Neural cell (in vitro differentiated cells): ENCODE measurements around the gene STARD7. TPM values are rescaled to one million over a fixed set of nuclear protein-coding genes. Genes with fewer than 3 reads are reported as not detected.
"Not testable (repeated sequence)": the region's sequence is repeated elsewhere in the genome, so short reads cannot be mapped to it uniquely, and the experiment has no call there.

Experiments
- H2AFZ ChIP-seq: fragments of 200-600, 300-800 bp; sonication (generic), shearing (Covaris generic); 2 replicates; pipeline ENCODE4 v1.6.0; 2014; ENCODE audit warnings: low read depth, mild to moderate bottlenecking, antibody characterized with exemption, low read length, moderate library complexity
- H3F3A ChIP-seq: fragments of 200-600 bp; shearing (Covaris generic); 2 replicates; pipeline ENCODE4 v1.6.1; 2016; ENCODE audit warnings: mild to moderate bottlenecking, moderate library complexity, mixed read lengths, antibody characterized with exemption, low read length; ENCODE audit not compliant: insufficient read depth, poor library complexity, severe bottlenecking
- H3K27ac ChIP-seq: fragments of 200-600, 300-800 bp; sonication (generic), shearing (Covaris generic); 2 replicates; pipeline ENCODE4 v1.5.1; 2014; ENCODE audit warnings: mild to moderate bottlenecking, low read length, moderate library complexity
- H3K27me3 ChIP-seq: fragments of 300-800, 200-600 bp; sonication (generic), shearing (Covaris generic); 2 replicates; pipeline ENCODE4 v1.6.0; 2014; ENCODE audit warnings: mild to moderate bottlenecking, low read depth, low read length, moderate library complexity; ENCODE audit not compliant: insufficient read depth
- H3K36me3 ChIP-seq: fragments of 300-800, 200-600 bp; sonication (generic), shearing (Covaris generic); 2 replicates; pipeline ENCODE4 v1.5.1; 2014; ENCODE audit warnings: mild to moderate bottlenecking, antibody characterized with exemption, low read length, moderate library complexity; ENCODE audit not compliant: insufficient read depth
- H3K4me2 ChIP-seq: fragments of 300-800, 200-600 bp; sonication (generic), shearing (Covaris generic); 2 replicates; pipeline ENCODE4 v1.6.0; 2014; ENCODE audit warnings: mild to moderate bottlenecking, low read length
- H3K4me3 ChIP-seq: fragments of 300-800, 200-600 bp; sonication (generic), shearing (Covaris generic); 2 replicates; pipeline ENCODE4 v1.5.1; 2014; ENCODE audit warnings: mild to moderate bottlenecking, low read length, moderate library complexity
- H3K79me2 ChIP-seq: fragments of 200-600 bp; shearing (Covaris generic); replicated peaks from 2 replicates; pipeline ENCODE4 v1.6.0; 2014; ENCODE audit warnings: mild to moderate bottlenecking, low read length, moderate library complexity; ENCODE audit not compliant: insufficient read depth
- H3K9ac ChIP-seq: fragments of 300-800, 200-600 bp; sonication (generic), shearing (Covaris generic); 2 replicates; pipeline ENCODE4 v1.6.1; 2016; ENCODE audit warnings: mild to moderate bottlenecking, low read length, mixed read lengths
- H3K9me2 ChIP-seq: fragments of 200-600 bp; shearing (Covaris generic); 2 replicates; pipeline ENCODE4 v1.6.1; 2016; ENCODE audit warnings: mild to moderate bottlenecking, low read length, mixed read lengths; ENCODE audit not compliant: insufficient read depth
- H3K9me3 ChIP-seq: fragments of 200-600, 300-800 bp; sonication (generic), shearing (Covaris generic); 2 replicates; pipeline ENCODE4 v1.6.1; 2016; ENCODE audit warnings: mild to moderate bottlenecking, mixed run types, low read length, moderate library complexity, mixed read lengths
- H4K20me1 ChIP-seq: fragments of 200-600 bp; shearing (Covaris generic); 2 replicates; pipeline ENCODE4 v1.6.1; 2016; ENCODE audit warnings: mild to moderate bottlenecking, mixed run types; ENCODE audit not compliant: insufficient read depth
- EP300 ChIP-seq: fragments of 450-650 bp; conservative IDR thresholded peaks from 2 replicates; pipeline ENCODE4 v1.6.1; 2014; ENCODE audit warnings: antibody characterized with exemption, mild to moderate bottlenecking, moderate library complexity; ENCODE audit not compliant: poor library complexity, severe bottlenecking
- EZH2 ChIP-seq: fragments of 200-600, 300-800 bp; shearing (Covaris generic), sonication (generic); IDR thresholded peaks from 2 replicates; pipeline ENCODE4 v1.6.1; 2014; ENCODE audit warnings: antibody characterized with exemption, low read length, borderline replicate concordance, mild to moderate bottlenecking; ENCODE audit not compliant: insufficient read depth, poor library complexity, severe bottlenecking
- MXI1 ChIP-seq: fragments of 450-650 bp; conservative IDR thresholded peaks from 2 replicates; pipeline ENCODE4 v1.6.1; 2014; ENCODE audit warnings: antibody characterized with exemption, mild to moderate bottlenecking; ENCODE audit not compliant: poor library complexity, severe bottlenecking
- POLR2AphosphoS5 ChIP-seq: IDR thresholded peaks from 2 replicates; pipeline ENCODE4 v1.6.1; 2012
- RAD21 ChIP-seq: fragments of 450-650 bp; conservative IDR thresholded peaks from 2 replicates; pipeline ENCODE4 v1.6.1; 2014; ENCODE audit warnings: antibody characterized with exemption, mild to moderate bottlenecking, moderate library complexity
- SMC3 ChIP-seq: fragments of 450-650 bp; conservative IDR thresholded peaks from 2 replicates; pipeline ENCODE4 v1.6.1; 2014; ENCODE audit warnings: antibody characterized with exemption, mild to moderate bottlenecking, moderate library complexity; ENCODE audit not compliant: poor library complexity
- TAF1 ChIP-seq: IDR thresholded peaks from 2 replicates; pipeline ENCODE4 v1.6.1; 2012; ENCODE audit warnings: low read depth
- polyA plus RNA-seq: library from polyadenylated mRNA; depleted of rRNA; stranded (reverse); fragments of >200 nt; gene quantifications from 2 replicates; pipeline ENCODE4 v1.2.3, GENCODE V29; 2014
- TF ChIP-seq, protein P1 (sequence below): fragments of 450-650 bp; IDR thresholded peaks from 2 replicates; pipeline ENCODE4 v1.5.1; 2014; ENCODE audit warnings: antibody characterized with exemption, mild to moderate bottlenecking, moderate library complexity; ENCODE audit not compliant: poor library complexity, severe bottlenecking
- TF ChIP-seq, protein P2 (sequence below): IDR thresholded peaks from 2 replicates; pipeline ENCODE4 v1.6.1; 2012; ENCODE audit warnings: borderline replicate concordance

Gene STARD7
- polyA plus RNA-seq, 1 donor from 2014 or later: 155 TPM

DNA sequence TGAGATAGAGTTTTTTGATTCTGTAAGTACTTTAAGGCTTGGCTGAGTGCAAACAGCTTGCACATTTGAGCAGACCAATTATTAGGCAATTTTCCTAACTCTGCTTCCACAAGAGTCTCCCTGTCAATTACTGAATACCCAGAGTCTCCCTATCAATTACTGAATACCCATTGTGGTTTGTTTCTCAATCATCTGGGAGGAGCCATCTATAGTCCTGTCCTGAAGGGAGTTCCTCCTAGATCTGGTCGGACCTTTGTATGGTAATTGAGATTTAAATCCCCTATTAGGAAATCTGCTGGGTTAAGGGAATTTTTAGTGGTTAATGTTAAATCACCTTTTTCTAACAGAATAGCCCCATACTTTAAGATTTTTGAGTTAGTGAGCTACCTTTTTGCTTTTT is 12.5 kb upstream of the STARD7 start:
- H2AFZ ChIP-seq, H3K9me3 ChIP-seq: not testable (repeated sequence)

DNA sequence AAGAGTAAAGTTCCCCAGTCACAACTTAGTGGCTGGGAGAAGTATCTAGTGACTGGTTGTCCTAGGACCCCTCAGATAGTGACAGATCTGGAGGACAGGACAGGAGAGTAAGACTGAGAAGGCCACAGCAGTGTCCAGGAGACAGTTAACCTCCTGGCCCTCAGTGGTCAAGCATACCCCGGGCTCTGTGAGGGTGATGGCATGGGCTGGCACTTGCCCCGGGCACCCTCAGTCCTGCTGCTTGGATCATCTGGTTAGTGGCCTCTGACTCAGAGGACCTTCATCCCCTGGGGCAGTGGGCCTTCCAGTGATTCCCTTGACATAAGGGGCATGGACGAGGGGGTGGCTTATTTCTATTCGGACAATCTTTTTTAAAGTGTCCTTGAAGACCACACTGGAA is 11.3 kb upstream of the STARD7 start:
- H2AFZ ChIP-seq, H3K27ac ChIP-seq, H3K4me2 ChIP-seq, H3K27me3 ChIP-seq, H3K9me3 ChIP-seq, H4K20me1 ChIP-seq, H3K9me2 ChIP-seq, H3K9ac ChIP-seq, H3K4me3 ChIP-seq, H3K79me2 ChIP-seq, H3K36me3 ChIP-seq, H3F3A ChIP-seq: not testable (repeated sequence)

More for the DNA sequence above, 12.5 kb upstream of the STARD7 start:
- H3K9me2 ChIP-seq, H3K79me2 ChIP-seq, H3K4me3 ChIP-seq, H3F3A ChIP-seq, H3K27ac ChIP-seq, H3K9ac ChIP-seq, H3K27me3 ChIP-seq, H3K36me3 ChIP-seq, H4K20me1 ChIP-seq, H3K4me2 ChIP-seq: not testable (repeated sequence)

GRCh38 chr2:96218508-96219131 is 10.0 kb upstream of the STARD7 start:
- H3K27ac ChIP-seq: no peak overlapping the region
- H3K27me3 ChIP-seq: no peaks in the 10 kb centered on the region
- no peaks in the 10 kb centered on the region for H3K36me3 ChIP-seq
- TF ChIP-seq MXI1 (no peak), SMC3 (no peak)
- TF ChIP-seq, protein P1, sequence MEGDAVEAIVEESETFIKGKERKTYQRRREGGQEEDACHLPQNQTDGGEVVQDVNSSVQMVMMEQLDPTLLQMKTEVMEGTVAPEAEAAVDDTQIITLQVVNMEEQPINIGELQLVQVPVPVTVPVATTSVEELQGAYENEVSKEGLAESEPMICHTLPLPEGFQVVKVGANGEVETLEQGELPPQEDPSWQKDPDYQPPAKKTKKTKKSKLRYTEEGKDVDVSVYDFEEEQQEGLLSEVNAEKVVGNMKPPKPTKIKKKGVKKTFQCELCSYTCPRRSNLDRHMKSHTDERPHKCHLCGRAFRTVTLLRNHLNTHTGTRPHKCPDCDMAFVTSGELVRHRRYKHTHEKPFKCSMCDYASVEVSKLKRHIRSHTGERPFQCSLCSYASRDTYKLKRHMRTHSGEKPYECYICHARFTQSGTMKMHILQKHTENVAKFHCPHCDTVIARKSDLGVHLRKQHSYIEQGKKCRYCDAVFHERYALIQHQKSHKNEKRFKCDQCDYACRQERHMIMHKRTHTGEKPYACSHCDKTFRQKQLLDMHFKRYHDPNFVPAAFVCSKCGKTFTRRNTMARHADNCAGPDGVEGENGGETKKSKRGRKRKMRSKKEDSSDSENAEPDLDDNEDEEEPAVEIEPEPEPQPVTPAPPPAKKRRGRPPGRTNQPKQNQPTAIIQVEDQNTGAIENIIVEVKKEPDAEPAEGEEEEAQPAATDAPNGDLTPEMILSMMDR: no peak
- no peaks in the 10 kb centered on the region for H3K9me3 ChIP-seq
- no peak overlapping the region for H3K4me2 ChIP-seq
- H3K79me2 ChIP-seq: no peaks in the 10 kb centered on the region
- no peaks in the 10 kb centered on the region for H3K9me2 ChIP-seq
- H3K4me3 ChIP-seq: no peak overlapping the region
- no peaks in the 10 kb centered on the region for H4K20me1 ChIP-seq
- H3F3A ChIP-seq: no peaks in the 10 kb centered on the region
- no peak overlapping the region for H2AFZ ChIP-seq
- no peak overlapping the region for H3K9ac ChIP-seq

DNA sequence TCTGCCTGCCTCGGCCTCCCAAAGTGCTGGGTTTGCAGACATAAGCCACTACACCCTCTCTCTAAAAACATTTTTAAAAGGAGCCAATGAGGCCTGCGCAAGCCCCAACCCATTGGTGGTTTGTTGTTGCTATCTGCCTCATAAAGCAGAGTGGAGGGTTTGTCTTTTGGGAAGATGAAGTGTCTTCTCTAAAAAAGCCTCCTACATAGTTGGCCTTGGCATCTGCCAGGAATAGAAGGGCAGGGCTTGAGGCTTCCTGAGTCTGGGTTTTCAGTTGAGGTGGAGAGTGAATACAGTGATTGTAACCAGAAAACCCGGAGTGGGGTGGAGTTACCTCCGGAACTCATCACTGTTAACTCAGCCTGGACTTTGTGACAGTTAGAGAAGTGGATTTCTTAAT is 5.9 kb upstream of the STARD7 start:
- Histone ChIP-seq H3K36me3 (no peaks in the 10 kb centered on the region), H3K27me3 (no peaks in the 10 kb centered on the region), H3K79me2 (peaks cover 4% of the 10 kb centered on the region), H3K9me3 (no peaks in the 10 kb centered on the region), H2AFZ (no peak overlapping the region), H3K9me2 (no peaks in the 10 kb centered on the region), H4K20me1 (no peaks in the 10 kb centered on the region), H3K27ac (no peak overlapping the region), H3K9ac (no peak overlapping the region), H3K4me3 (no peak overlapping the region), H3K4me2 (no peak overlapping the region), H3F3A (no peaks in the 10 kb centered on the region)
- no peak for TF ChIP-seq POLR2AphosphoS5
- no peak for TF ChIP-seq EP300
- no peak for TF ChIP-seq EZH2
- TF ChIP-seq, protein P2, sequence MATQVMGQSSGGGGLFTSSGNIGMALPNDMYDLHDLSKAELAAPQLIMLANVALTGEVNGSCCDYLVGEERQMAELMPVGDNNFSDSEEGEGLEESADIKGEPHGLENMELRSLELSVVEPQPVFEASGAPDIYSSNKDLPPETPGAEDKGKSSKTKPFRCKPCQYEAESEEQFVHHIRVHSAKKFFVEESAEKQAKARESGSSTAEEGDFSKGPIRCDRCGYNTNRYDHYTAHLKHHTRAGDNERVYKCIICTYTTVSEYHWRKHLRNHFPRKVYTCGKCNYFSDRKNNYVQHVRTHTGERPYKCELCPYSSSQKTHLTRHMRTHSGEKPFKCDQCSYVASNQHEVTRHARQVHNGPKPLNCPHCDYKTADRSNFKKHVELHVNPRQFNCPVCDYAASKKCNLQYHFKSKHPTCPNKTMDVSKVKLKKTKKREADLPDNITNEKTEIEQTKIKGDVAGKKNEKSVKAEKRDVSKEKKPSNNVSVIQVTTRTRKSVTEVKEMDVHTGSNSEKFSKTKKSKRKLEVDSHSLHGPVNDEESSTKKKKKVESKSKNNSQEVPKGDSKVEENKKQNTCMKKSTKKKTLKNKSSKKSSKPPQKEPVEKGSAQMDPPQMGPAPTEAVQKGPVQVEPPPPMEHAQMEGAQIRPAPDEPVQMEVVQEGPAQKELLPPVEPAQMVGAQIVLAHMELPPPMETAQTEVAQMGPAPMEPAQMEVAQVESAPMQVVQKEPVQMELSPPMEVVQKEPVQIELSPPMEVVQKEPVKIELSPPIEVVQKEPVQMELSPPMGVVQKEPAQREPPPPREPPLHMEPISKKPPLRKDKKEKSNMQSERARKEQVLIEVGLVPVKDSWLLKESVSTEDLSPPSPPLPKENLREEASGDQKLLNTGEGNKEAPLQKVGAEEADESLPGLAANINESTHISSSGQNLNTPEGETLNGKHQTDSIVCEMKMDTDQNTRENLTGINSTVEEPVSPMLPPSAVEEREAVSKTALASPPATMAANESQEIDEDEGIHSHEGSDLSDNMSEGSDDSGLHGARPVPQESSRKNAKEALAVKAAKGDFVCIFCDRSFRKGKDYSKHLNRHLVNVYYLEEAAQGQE: no peak
- no peak for TF ChIP-seq TAF1
- TF ChIP-seq RAD21: no peak
- no peak for TF ChIP-seq SMC3
- TF ChIP-seq MXI1: no peak
